ENCODE results near the gene AP2B1. TPM values are rescaled to one million over a fixed set of nuclear protein-coding genes. Genes with fewer than 3 reads are reported as not detected.
A peak's percentile ranks its signal among the peaks of the same experiment; 100 is the strongest.

AP2B1 gene
- total and polyA plus RNA-seq, 3 experiments from 2014 or later = 67.9 to 178 (median 163) TPM

- Mint-ChIP-seq H3K4me1 (peaks cover 12 to 24% (median 19%) of the 10 kb centered on the region in 3 donors), H3K27ac (peak overlapping the region in 2 of 8 donors; percentile 61 to 65), H3K27me3 (peaks cover 0 to 2% of the 10 kb centered on the region in 2 donors), H3K36me3 (peaks cover 0 to 17% (median 7%) of the 10 kb centered on the region in 3 donors), H3K4me3 (peak overlapping the region; percentile 59 to 81 (median 69)), H3K9me3 (no peaks in the 10 kb centered on the region)
- Histone ChIP-seq H3K27ac (ENCODE audit: low read depth, low read length) (no peak overlapping the region), H3K4me1 (ENCODE audit: insufficient read depth, low read length) (peaks cover 8% of the 10 kb centered on the region), H3K27me3 (ENCODE audit: insufficient read depth, low read length, poor library complexity, severe bottlenecking) (no peaks in the 10 kb centered on the region), H3K36me3 (ENCODE audit: insufficient read depth, low read length) (no peaks in the 10 kb centered on the region), H3K9me3 (ENCODE audit: low read length) (no peaks in the 10 kb centered on the region), H3K4me3 (ENCODE audit: low read length) (no peak overlapping the region)
- ChIA-PET CTCF (interaction anchor here (1.2 to 2.0 kb wide), 3 partner anchors 15 to 31 kb away, joined by 3 to 6 read pairs (median 5); no protein-coding TSS in a partner anchor), POLR2A (no interaction called here)
- no peak for DNase-seq
Observed at GRCh38 chr17:35731917-35732805, 145.0 kb downstream of the AP2B1 start.

GRCh38 chr17:35732806-35733136 lies 145.6 kb downstream of the AP2B1 start:
- no peaks in the 10 kb centered on the region for H3K9me3 Mint-ChIP-seq
- Histone ChIP-seq H3K4me1 (ENCODE audit: insufficient read depth, low read length) (peaks cover 8% of the 10 kb centered on the region), H3K36me3 (ENCODE audit: insufficient read depth, low read length) (no peaks in the 10 kb centered on the region), H3K4me3 (ENCODE audit: low read length) (no peak overlapping the region), H3K9me3 (ENCODE audit: low read length) (no peaks in the 10 kb centered on the region), H3K27me3 (ENCODE audit: insufficient read depth, low read length, poor library complexity, severe bottlenecking) (no peaks in the 10 kb centered on the region), H3K27ac (ENCODE audit: low read depth, low read length) (no peak overlapping the region)
- peak overlapping the region in 5 of 7 donors; percentile 59 to 79 (median 65) for H3K4me3 Mint-ChIP-seq
- H3K27me3 Mint-ChIP-seq = peaks cover 0 to 2% of the 10 kb centered on the region in 2 donors
- ChIA-PET POLR2A (no interaction called here), CTCF (interaction anchor here (2.0 kb wide), 1 partner anchor 14 kb away, joined by 6 read pairs; no protein-coding TSS in a partner anchor)
- DNase-seq = no peak
- H3K27ac Mint-ChIP-seq = peak overlapping the region in 2 of 8 donors; percentile 61 to 65
- H3K4me1 Mint-ChIP-seq = peaks cover 12 to 24% (median 19%) of the 10 kb centered on the region in 3 donors
- H3K36me3 Mint-ChIP-seq = peaks cover 0 to 11% (median 4%) of the 10 kb centered on the region in 3 donors

GRCh38 chr17:35733366-35733765 lies 146.2 kb downstream of the AP2B1 start:
- H3K4me1 Mint-ChIP-seq = peaks cover 12 to 24% (median 19%) of the 10 kb centered on the region in 3 donors
- Histone ChIP-seq H3K27me3 (ENCODE audit: insufficient read depth, low read length, poor library complexity, severe bottlenecking) (no peaks in the 10 kb centered on the region), H3K4me3 (ENCODE audit: low read length) (no peak overlapping the region), H3K4me1 (ENCODE audit: insufficient read depth, low read length) (peaks cover 8% of the 10 kb centered on the region), H3K9me3 (ENCODE audit: low read length) (no peaks in the 10 kb centered on the region), H3K36me3 (ENCODE audit: insufficient read depth, low read length) (no peaks in the 10 kb centered on the region), H3K27ac (ENCODE audit: low read depth, low read length) (no peak overlapping the region)
- H3K27me3 Mint-ChIP-seq = peaks cover 0 to 2% of the 10 kb centered on the region in 2 donors
- peak overlapping the region in 2 of 7 donors; percentile 59 to 79 for H3K4me3 Mint-ChIP-seq
- CTCF ChIA-PET = interaction anchor here (2.0 kb wide), 1 partner anchor 14 kb away, joined by 6 read pairs; no protein-coding TSS in a partner anchor
- POLR2A ChIA-PET = no interaction called here
- no peaks in the 10 kb centered on the region for H3K9me3 Mint-ChIP-seq
- peak overlapping the region in 1 of 8 donors; percentile 2 for H3K27ac Mint-ChIP-seq
- H3K36me3 Mint-ChIP-seq = peaks cover 0 to 5% (median 4%) of the 10 kb centered on the region in 3 donors
- DNase-seq = no peak

DNA sequence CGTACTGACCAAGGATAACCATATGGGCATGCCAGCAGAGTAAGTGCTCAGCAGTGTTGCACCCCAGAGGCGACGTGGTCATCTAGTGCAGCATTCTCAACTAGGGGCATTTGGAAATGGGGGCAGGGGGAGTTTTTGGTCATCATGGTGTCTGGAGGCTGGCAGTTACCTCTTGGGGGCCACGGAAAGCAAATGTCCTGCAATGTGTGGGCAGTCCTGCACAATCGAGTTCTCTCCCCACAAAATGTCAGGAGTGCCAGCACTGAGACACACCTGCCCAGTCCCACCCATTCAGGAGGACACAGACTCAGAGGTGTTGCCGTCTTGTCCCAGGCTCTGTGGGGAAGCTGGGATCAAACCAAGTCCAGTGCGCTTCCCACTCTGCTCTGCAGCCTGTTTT lies 147.3 kb downstream of the AP2B1 start:
- peaks cover 8% of the 10 kb centered on the region for H3K4me1 ChIP-seq (ENCODE audit: insufficient read depth, low read length)
- no peak overlapping the region for H3K27ac Mint-ChIP-seq
- H3K36me3 Mint-ChIP-seq = peaks cover 0 to 4% (median 0%) of the 10 kb centered on the region in 3 donors
- no peaks in the 10 kb centered on the region for H3K9me3 ChIP-seq (ENCODE audit: low read length)
- H3K4me3 Mint-ChIP-seq = peak overlapping the region in 1 of 7 donors; percentile 5
- no peak overlapping the region for H3K27ac ChIP-seq (ENCODE audit: low read depth, low read length)
- DNase-seq = no peak
- H3K4me3 ChIP-seq (ENCODE audit: low read length) = no peak overlapping the region
- H3K4me1 Mint-ChIP-seq = peaks cover 12 to 21% (median 15%) of the 10 kb centered on the region in 3 donors
- H3K9me3 Mint-ChIP-seq = no peaks in the 10 kb centered on the region
- ChIA-PET CTCF (interaction anchor here (1.4 kb wide), 1 partner anchor 29 kb away, joined by 3 read pairs; no protein-coding TSS in a partner anchor), POLR2A (no interaction called here)
- H3K36me3 ChIP-seq (ENCODE audit: insufficient read depth, low read length) = no peaks in the 10 kb centered on the region
- H3K27me3 ChIP-seq (ENCODE audit: insufficient read depth, low read length, poor library complexity, severe bottlenecking) = no peaks in the 10 kb centered on the region
- peaks cover 0 to 2% of the 10 kb centered on the region in 2 donors for H3K27me3 Mint-ChIP-seq

DNA sequence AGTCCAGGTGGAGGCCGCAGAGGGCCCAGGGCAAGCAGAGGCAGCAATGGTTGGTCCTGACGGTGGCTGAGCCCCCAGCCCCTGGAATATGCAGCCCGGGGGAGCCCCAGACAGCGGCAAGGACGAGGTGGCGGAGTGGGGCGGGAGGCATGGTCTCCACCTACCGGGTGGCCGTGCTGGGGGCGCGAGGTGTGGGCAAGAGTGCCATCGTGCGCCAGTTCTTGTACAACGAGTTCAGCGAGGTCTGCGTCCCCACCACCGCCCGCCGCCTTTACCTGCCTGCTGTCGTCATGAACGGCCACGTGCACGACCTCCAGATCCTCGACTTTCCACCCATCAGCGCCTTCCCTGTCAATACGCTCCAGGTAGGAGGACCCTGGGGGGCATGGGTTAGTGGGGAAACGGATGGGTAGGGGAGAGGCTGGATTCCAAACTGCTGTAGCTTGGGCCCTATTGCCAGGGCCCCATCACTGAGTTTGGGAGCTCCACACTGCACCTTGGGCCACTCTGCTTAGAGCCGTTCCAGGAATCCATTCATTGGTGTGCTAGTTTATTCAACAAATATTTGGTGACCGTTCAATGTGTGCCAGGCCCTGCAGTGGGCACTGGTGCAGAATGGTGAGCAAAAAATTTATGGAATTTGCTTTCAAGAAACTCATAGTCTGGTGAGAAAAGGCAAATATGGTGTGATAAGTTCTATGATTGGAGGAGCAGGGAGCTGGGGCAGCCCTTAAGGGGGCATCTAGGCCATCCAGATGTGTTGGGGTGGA lies 148.1 kb downstream of the AP2B1 start:
- no peaks in the 10 kb centered on the region for H3K27me3 ChIP-seq (ENCODE audit: insufficient read depth, low read length, poor library complexity, severe bottlenecking)
- peaks cover 8% of the 10 kb centered on the region for H3K4me1 ChIP-seq (ENCODE audit: insufficient read depth, low read length)
- POLR2A ChIA-PET = no interaction called here
- peaks cover 0 to 4% (median 0%) of the 10 kb centered on the region in 3 donors for H3K36me3 Mint-ChIP-seq
- DNase-seq = no peak
- H3K9me3 Mint-ChIP-seq = no peaks in the 10 kb centered on the region
- H3K27ac ChIP-seq (ENCODE audit: low read depth, low read length) = no peak overlapping the region
- peak overlapping the region in 1 of 8 donors; percentile 64 for H3K27ac Mint-ChIP-seq
- H3K27me3 Mint-ChIP-seq = peaks cover 4 to 5% of the 10 kb centered on the region in 2 donors
- no peaks in the 10 kb centered on the region for H3K36me3 ChIP-seq (ENCODE audit: insufficient read depth, low read length)
- no peak overlapping the region for H3K4me3 Mint-ChIP-seq
- H3K9me3 ChIP-seq (ENCODE audit: low read length) = no peaks in the 10 kb centered on the region
- CTCF ChIA-PET = interaction anchor here (1.3 to 1.4 kb wide), 2 partner anchors 12 to 29 kb away, joined by 3 to 7 read pairs; no protein-coding TSS in a partner anchor
- peaks cover 11 to 16% (median 16%) of the 10 kb centered on the region in 3 donors for H3K4me1 Mint-ChIP-seq
- no peak overlapping the region for H3K4me3 ChIP-seq (ENCODE audit: low read length)

GRCh38 chr17:35736236-35736635 lies 149.1 kb downstream of the AP2B1 start:
- POLR2A ChIA-PET = no interaction called here
- Histone ChIP-seq H3K4me3 (ENCODE audit: low read length) (no peak overlapping the region), H3K36me3 (ENCODE audit: insufficient read depth, low read length) (no peaks in the 10 kb centered on the region), H3K4me1 (ENCODE audit: insufficient read depth, low read length) (peaks cover 1% of the 10 kb centered on the region), H3K27me3 (ENCODE audit: insufficient read depth, low read length, poor library complexity, severe bottlenecking) (peaks cover 4% of the 10 kb centered on the region), H3K9me3 (ENCODE audit: low read length) (no peaks in the 10 kb centered on the region), H3K27ac (ENCODE audit: low read depth, low read length) (no peak overlapping the region)
- no peak overlapping the region for H3K4me3 Mint-ChIP-seq
- no peak overlapping the region for H3K27ac Mint-ChIP-seq
- peaks cover 1 to 10% (median 6%) of the 10 kb centered on the region in 3 donors for H3K4me1 Mint-ChIP-seq
- H3K27me3 Mint-ChIP-seq = peaks cover 6 to 8% of the 10 kb centered on the region in 2 donors
- no peak for DNase-seq
- H3K36me3 Mint-ChIP-seq = no peaks in the 10 kb centered on the region
- H3K9me3 Mint-ChIP-seq = no peaks in the 10 kb centered on the region
- CTCF ChIA-PET = interaction anchor here (1.3 kb wide), 1 partner anchor 11 kb away, joined by 7 read pairs; no protein-coding TSS in a partner anchor

- Mint-ChIP-seq H3K4me1 (peaks cover 0 to 12% (median 8%) of the 10 kb centered on the region in 3 donors), H3K4me3 (no peak overlapping the region), H3K9me3 (no peaks in the 10 kb centered on the region), H3K27ac (no peak overlapping the region), H3K27me3 (peaks cover 14 to 23% of the 10 kb centered on the region in 2 donors), H3K36me3 (no peaks in the 10 kb centered on the region)
- Histone ChIP-seq H3K36me3 (ENCODE audit: insufficient read depth, low read length) (no peaks in the 10 kb centered on the region), H3K4me1 (ENCODE audit: insufficient read depth, low read length) (no peaks in the 10 kb centered on the region), H3K27ac (ENCODE audit: low read depth, low read length) (no peak overlapping the region), H3K27me3 (ENCODE audit: insufficient read depth, low read length, poor library complexity, severe bottlenecking) (peaks cover 14% of the 10 kb centered on the region), H3K4me3 (ENCODE audit: low read length) (no peak overlapping the region), H3K9me3 (ENCODE audit: low read length) (no peaks in the 10 kb centered on the region)
- POLR2A ChIA-PET = no interaction called here
- DNase-seq = no peak
- CTCF ChIA-PET = interaction anchor here (1.0 to 2.1 kb wide), 2 partner anchors 9 to 11 kb away, joined by 3 to 6 read pairs; no protein-coding TSS in a partner anchor
Observed at GRCh38 chr17:35738519-35739133, 151.5 kb downstream of the AP2B1 start.
